SU-DHL-6 (cell line): ENCODE data around the gene L3MBTL4.

Experiments
- CTCF ChIP-seq: fragments of 200-600 bp; sonication (generic); IDR thresholded peaks from one replicate; pipeline ENCODE4 v1.5.1; 2017; ENCODE audit warnings: antibody characterized with exemption, mild to moderate bottlenecking, low read length, moderate library complexity; ENCODE audit not compliant: insufficient read depth, poor library complexity, severe bottlenecking
- EZH2phosphoT487 ChIP-seq: fragments of 200-600 bp; sonication (generic), shearing (Covaris generic); conservative IDR thresholded peaks from 2 replicates; pipeline ENCODE4 v1.6.1; 2018; ENCODE audit warnings: mild to moderate bottlenecking, antibody characterized with exemption, low read length, moderate library complexity, mixed read lengths

- no peak for TF ChIP-seq CTCF
- TF ChIP-seq EZH2phosphoT487, result no peak
Measured at GRCh38 chr18:5962362-5962761, 452.3 kb downstream of the L3MBTL4 start.
